ENCODE results near the gene COL13A1.

Gene COL13A1

GRCh38 chr10:69801434-69802315 lies at the start of gene COL13A1:
TSS of gene COL13A1 (plus strand) at chr10:69801906. CDS start at chr10:69802424, 518 bp downstream.
- FAIRE-seq, result no peak

- no peak for FAIRE-seq
Measured at GRCh38 chr10:69752479-69752878, 49.2 kb upstream of the COL13A1 start.

GRCh38 chr10:69756279-69756678 lies 45.4 kb upstream of the COL13A1 start:
- no peak for FAIRE-seq

GRCh38 chr10:69757206-69757552 lies 44.5 kb upstream of the COL13A1 start:
- FAIRE-seq, result no peak

- FAIRE-seq, result no peak
Measured at GRCh38 chr10:69757553-69758309, 44.0 kb upstream of the COL13A1 start.

- FAIRE-seq, result no peak
Measured at GRCh38 chr10:69758310-69758728, 43.4 kb upstream of the COL13A1 start.

- no peak for FAIRE-seq
Measured at GRCh38 chr10:69759641-69760040, 42.1 kb upstream of the COL13A1 start.

- no peak for FAIRE-seq
Measured at GRCh38 chr10:69760072-69760471, 41.6 kb upstream of the COL13A1 start.

- FAIRE-seq, result no peak
Measured at GRCh38 chr10:69761320-69761719, 40.4 kb upstream of the COL13A1 start.

- FAIRE-seq, result no peak
Measured at GRCh38 chr10:69766161-69766910, 35.4 kb upstream of the COL13A1 start.

- no peak for FAIRE-seq
Measured at GRCh38 chr10:69767793-69768192, 33.9 kb upstream of the COL13A1 start.

- FAIRE-seq, result no peak
Measured at GRCh38 chr10:69768386-69768785, 33.3 kb upstream of the COL13A1 start.

GRCh38 chr10:69769395-69769992 lies 32.2 kb upstream of the COL13A1 start:
- no peak for FAIRE-seq

GRCh38 chr10:69772933-69773704 lies 28.6 kb upstream of the COL13A1 start:
- FAIRE-seq, result no peak

- FAIRE-seq, result no peak
Measured at GRCh38 chr10:69774596-69774995, 27.1 kb upstream of the COL13A1 start.

- FAIRE-seq, result no peak
Measured at GRCh38 chr10:69780077-69780476, 21.6 kb upstream of the COL13A1 start.

- FAIRE-seq, result no peak
Measured at GRCh38 chr10:69781576-69781975, 20.1 kb upstream of the COL13A1 start.

- no peak for FAIRE-seq
Measured at GRCh38 chr10:69783515-69783914, 18.2 kb upstream of the COL13A1 start.

- FAIRE-seq, result no peak
Measured at GRCh38 chr10:69786791-69787190, 14.9 kb upstream of the COL13A1 start.

GRCh38 chr10:69787681-69788080 lies 14.0 kb upstream of the COL13A1 start:
- FAIRE-seq, result no peak

GRCh38 chr10:69789164-69789576 lies 12.5 kb upstream of the COL13A1 start:
- no peak for FAIRE-seq

- no peak for FAIRE-seq
Measured at GRCh38 chr10:69791812-69792211, 9.9 kb upstream of the COL13A1 start.

All from G401.6 (cell line).